ENCODE data around the gene KIF3A.

Gene KIF3A

GRCh38 chr5:132661231-132662003 lies 75.9 kb downstream of the KIF3A start:
- DNase-seq = no peak

DNA sequence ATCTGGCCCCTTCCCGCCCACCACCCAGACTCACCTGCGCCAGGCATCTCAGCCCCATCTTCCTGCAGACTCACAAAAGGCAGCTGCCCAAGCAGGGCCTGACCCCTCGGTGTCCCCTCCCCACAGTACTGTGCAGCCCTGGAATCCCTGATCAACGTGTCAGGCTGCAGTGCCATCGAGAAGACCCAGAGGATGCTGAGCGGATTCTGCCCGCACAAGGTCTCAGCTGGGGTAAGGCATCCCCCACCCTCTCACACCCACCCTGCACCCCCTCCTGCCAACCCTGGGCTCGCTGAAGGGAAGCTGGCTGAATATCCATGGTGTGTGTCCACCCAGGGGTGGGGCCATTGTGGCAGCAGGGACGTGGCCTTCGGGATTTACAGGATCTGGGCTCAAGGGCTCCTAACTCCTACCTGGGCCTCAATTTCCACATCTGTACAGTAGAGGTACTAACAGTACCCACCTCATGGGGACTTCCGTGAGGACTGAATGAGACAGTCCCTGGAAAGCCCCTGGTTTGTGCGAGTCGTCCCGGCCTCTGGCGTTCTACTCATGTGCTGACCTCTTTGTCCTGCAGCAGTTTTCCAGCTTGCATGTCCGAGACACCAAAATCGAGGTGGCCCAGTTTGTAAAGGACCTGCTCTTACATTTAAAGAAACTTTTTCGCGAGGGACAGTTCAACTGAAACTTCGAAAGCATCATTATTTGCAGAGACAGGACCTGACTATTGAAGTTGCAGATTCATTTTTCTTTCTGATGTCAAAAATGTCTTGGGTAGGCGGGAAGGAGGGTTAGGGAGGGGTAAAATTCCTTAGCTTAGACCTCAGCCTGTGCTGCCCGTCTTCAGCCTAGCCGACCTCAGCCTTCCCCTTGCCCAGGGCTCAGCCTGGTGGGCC lies 77.5 kb downstream of the KIF3A start:
- no peak for DNase-seq

GRCh38 chr5:132658381-132659302 lies 78.7 kb downstream of the KIF3A start:
- DNase-seq = no peak

DNA sequence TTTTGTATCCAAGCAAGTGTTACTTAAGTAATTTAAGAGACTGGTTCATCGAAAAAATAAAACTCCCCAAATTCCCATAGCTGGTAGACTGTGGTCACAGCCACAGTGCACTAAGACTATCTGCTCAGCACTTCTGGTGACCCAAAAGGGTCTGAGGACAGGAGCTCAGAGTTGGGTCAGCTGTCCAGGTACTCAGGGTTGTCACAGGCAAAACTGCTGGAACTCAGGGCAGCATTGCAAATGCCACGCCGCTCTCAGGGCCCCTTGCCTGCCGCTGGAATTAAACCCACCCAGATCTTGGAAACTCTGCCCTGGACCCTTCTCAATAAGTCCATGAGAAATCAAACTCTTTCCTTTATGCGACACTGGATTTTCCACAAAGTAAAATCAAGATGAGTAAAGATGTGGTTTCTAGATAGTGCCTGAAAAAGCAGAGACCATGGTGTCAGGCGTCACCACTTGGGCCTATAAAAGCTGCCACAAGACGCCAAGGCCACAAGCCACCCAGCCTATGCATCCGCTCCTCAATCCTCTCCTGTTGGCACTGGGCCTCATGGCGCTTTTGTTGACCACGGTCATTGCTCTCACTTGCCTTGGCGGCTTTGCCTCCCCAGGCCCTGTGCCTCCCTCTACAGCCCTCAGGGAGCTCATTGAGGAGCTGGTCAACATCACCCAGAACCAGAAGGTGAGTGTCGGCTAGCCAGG lies 79.5 kb downstream of the KIF3A start, which contains the start of gene IL13:
IL13 (plus strand) TSS at position 498 of the 705 bp plus-strand sequence; CDS start at position 512, 14 bp downstream.
- no peak for DNase-seq

DNA sequence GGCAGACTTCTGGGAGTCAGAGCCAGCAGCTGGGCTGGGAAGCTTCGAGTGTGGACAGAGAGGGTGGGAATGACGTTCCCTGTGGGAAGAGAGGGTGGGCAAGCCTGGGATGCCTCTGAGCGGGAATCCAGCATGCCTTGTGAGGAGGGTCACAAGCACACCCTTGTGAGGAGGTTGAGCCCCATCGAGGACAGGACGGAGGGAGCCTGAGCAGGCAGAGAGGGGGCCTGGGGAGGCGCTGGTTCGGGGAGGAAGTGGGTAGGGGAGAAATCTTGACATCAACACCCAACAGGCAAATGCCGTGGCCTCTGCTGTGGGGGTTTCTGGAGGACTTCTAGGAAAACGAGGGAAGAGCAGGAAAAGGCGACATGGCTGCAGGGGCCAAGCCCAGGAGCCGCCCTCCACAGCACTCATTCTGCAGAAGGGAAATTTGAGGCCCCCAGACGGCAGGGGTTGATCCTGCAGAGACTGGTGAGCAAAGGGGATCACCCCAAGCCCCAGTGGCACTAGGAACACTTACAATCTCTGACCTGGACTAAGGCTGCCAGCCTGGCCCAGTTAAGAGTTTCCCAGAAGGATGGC lies 80.5 kb downstream of the KIF3A start:
- DNase-seq = no peak

- DNase-seq = peak; percentile 30 to 48
These were observed 81.2 kb downstream of the KIF3A start for GRCh38 chr5:132655821-132656773.

DNA sequence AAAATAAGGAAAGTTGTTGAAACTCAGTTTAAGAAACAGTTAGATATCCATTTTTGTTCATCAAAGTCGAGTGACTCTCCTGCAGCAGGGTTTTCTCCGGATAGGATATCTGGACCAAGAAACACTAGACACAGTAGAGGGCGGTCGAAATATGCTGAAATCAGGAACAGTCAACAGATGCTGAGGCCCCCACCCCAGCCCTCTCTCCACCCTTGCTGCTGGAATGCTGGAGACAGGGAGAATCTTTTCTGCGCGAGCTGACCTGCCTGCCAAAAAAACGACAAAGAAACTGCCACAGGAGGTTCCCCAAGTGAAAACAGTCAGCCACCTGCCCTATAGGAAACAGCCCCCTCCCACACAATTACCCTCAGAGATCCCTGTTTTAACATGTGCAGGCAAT lies 83.6 kb downstream of the KIF3A start:
- DNase-seq = no peak

GRCh38 chr5:132651838-132652469 lies 85.4 kb downstream of the KIF3A start:
- DNase-seq = no peak

GRCh38 chr5:132648355-132648754 lies 89.0 kb downstream of the KIF3A start:
- DNase-seq = no peak

DNA sequence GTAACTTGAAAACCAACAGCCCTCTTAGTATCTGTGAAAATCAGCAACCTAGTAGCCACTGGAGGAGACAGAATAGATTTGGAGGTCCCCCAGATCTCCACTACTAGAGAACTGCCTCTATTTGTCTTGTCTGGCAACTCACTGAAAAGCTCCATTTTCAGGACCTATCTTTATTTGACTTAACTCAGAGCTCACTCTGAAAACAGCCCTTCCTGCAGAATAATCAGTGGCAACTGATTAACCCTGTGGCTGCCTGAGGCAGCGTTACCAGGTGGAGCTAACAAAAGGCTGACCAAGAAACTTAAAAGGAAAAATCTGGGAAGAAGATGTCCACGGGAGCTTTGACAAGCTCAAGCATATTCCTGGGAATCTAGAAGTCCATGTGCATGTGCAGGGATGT lies 89.9 kb downstream of the KIF3A start:
- DNase-seq = no peak

GRCh38 chr5:132646583-132647266 lies 90.6 kb downstream of the KIF3A start:
- no peak for DNase-seq

DNA sequence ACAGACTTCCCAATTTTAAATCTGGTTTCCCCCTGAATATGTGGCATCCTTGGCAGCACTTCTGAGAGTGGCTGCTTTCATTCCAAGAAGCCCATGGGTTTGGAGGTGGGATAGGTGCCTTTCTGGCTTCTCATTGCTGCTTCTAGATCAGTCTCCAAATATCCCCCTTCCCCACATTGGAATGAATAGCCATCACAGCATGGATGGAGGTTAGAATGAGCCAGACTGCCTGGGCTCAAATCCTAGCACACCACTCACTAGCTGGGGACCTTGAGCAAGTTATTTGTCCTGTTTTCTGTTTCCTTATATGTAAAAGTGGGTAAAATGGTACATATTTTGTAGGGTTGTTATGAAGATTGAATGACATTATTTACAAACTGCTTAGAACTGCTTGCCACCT lies 93.2 kb downstream of the KIF3A start:
- no peak for DNase-seq
